Prostate gland (tissue), 2 donors: ENCODE data around the gene CTNND2. TPM values are rescaled to one million over a fixed set of nuclear protein-coding genes. Genes with fewer than 3 reads are reported as not detected.
A peak's percentile ranks its signal among the peaks of the same experiment; 100 is the strongest.

Experiments
- DNase-seq: peaks from one replicate; pipeline ENCODE4 v3.0.0-alpha.2; 2019; ENCODE audit warnings: low spot score
- H3K27ac ChIP-seq, 2 donors: fragments of 200-600 bp; sonication (generic); 2 replicates each; pipeline ENCODE4 v1.5.1; 2017 to 2019
- H3K27me3 ChIP-seq: fragments of 200-600 bp; sonication (generic); replicated peaks from 2 replicates; pipeline ENCODE4 v1.5.1; 2019; ENCODE audit not compliant: insufficient read depth
- H3K36me3 ChIP-seq, 2 donors: fragments of 200-600 bp; sonication (generic); 1 replicate in 1 of 2; 2 replicates in 1 of 2; pipeline versions ENCODE4 v1.5.1 to v1.8.1; 2017 to 2019
- H3K4me1 ChIP-seq: fragments of 200-600 bp; sonication (generic); replicated peaks from 2 replicates; pipeline ENCODE4 v1.5.1; 2019
- H3K4me3 ChIP-seq, 2 donors: fragments of 200-600 bp; sonication (generic); 2 replicates each; pipeline ENCODE4 v1.5.1; 2017 to 2019
- H3K9me3 ChIP-seq: fragments of 200-600 bp; sonication (generic); 2 replicates; pipeline ENCODE4 v1.5.1; 2017
- POLR2A ChIP-seq: fragments of 450-650 bp; IDR thresholded peaks from one replicate; pipeline ENCODE4 v1.6.1; 2016; ENCODE audit warnings: antibody characterized with exemption, mild to moderate bottlenecking
- POLR2AphosphoS5 ChIP-seq: sonication (generic); formaldehyde crosslinking; IDR thresholded peaks from one replicate; pipeline ENCODE4 v1.6.1; 2017; ENCODE audit warnings: antibody characterized with exemption
- WGBS: methylation state at CpG from one replicate; pipeline ENCODE4 v1.1.5; 2018; 5-methylcytosine and 5-hydroxymethylcytosine counted together
- intact Hi-C: fragments of 100-400 bp; cut with DNase I; formaldehyde crosslinking; loops from one replicate; pipeline ENCODE4 v1.14.2; 2022
- total RNA-seq, 2 donors: library from RNA; depleted of rRNA; stranded (reverse); fragments of >200 nt; gene quantifications; one replicate each; pipeline ENCODE4 v1.1.0, GENCODE V29; 2016
- TF ChIP-seq, protein P1 (sequence below), 4 experiments: fragments of 200-600 bp in 2 of 4; fragments of 450-650 bp in 2 of 4; sonication (generic) in 2 of 4; IDR thresholded peaks; 1 replicate in 3 of 4; 2 replicates in 1 of 4; pipeline ENCODE4 v1.5.1; 2016 to 2019; ENCODE audit warnings: antibody characterized with exemption in 4 of 4, mild to moderate bottlenecking in 2 of 4, moderate library complexity in 2 of 4

Gene CTNND2
- total RNA-seq, 2 donors from 2014 or later: 5.5 to 11.2 TPM

DNA sequence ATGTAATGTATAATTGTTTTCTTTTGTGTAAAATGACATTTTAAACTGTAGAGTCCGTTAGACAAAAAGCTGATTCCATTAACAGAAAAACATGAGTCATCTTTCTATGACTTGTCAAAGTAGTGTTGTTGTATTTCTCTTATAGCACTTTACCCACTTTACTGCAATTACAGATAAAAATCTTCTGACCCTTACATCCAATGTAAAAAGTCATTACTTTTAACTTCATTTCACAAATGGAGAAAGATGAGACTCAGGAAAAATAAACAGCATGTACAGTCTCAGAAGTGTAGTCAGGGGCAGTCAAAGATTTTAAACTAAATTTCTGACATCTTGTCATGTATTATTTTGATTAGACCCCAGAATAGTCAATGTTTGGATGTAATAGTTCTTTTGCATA lies 146.6 kb downstream of the CTNND2 start:
- Histone ChIP-seq H3K9me3 (no peaks in the 10 kb centered on the region), H3K27me3 (no peaks in the 10 kb centered on the region), H3K36me3 (no peaks in the 10 kb centered on the region), H3K4me1 (no peaks in the 10 kb centered on the region), H3K27ac (no peak overlapping the region), H3K4me3 (no peak overlapping the region)
- intact Hi-C loops: no loop called here
- 8% methylated on average over 1 of the region's 1 CpG for WGBS
- TF ChIP-seq POLR2A (no peak), POLR2AphosphoS5 (no peak)
- TF ChIP-seq, protein P1, sequence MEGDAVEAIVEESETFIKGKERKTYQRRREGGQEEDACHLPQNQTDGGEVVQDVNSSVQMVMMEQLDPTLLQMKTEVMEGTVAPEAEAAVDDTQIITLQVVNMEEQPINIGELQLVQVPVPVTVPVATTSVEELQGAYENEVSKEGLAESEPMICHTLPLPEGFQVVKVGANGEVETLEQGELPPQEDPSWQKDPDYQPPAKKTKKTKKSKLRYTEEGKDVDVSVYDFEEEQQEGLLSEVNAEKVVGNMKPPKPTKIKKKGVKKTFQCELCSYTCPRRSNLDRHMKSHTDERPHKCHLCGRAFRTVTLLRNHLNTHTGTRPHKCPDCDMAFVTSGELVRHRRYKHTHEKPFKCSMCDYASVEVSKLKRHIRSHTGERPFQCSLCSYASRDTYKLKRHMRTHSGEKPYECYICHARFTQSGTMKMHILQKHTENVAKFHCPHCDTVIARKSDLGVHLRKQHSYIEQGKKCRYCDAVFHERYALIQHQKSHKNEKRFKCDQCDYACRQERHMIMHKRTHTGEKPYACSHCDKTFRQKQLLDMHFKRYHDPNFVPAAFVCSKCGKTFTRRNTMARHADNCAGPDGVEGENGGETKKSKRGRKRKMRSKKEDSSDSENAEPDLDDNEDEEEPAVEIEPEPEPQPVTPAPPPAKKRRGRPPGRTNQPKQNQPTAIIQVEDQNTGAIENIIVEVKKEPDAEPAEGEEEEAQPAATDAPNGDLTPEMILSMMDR (IDR thresholded peaks at IDR 0.05): no peak
- no peak for DNase-seq

DNA sequence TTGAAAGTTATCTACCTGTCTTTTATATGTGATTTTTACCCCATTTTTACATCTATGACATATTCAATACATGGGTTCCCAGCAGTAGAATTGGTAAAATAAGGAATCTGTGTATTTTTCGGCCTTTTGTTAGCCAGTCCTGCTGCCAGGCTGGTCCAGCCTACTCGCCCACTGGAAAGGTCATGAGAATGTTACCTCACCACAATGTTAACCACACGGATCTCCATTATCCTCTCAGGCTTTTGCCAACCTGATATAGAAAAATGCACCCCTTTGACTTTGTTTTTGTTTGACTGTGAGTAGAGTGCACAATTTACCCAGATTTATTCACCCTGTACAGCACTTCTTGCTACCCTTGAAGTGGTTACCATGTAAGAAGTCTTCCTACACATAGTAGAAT lies 167.2 kb downstream of the CTNND2 start:
- Histone ChIP-seq H3K9me3 (no peaks in the 10 kb centered on the region), H3K4me1 (no peaks in the 10 kb centered on the region), H3K4me3 (no peak overlapping the region), H3K27me3 (no peaks in the 10 kb centered on the region), H3K27ac (no peak overlapping the region), H3K36me3 (no peaks in the 10 kb centered on the region)
- intact Hi-C loops: no loop called here
- WGBS: 90% methylated on average over 3 of the region's 3 CpGs
- TF ChIP-seq POLR2AphosphoS5: no peak
- TF ChIP-seq, protein P1 (IDR thresholded peaks at IDR 0.05): no peak
- no peak for DNase-seq

DNA sequence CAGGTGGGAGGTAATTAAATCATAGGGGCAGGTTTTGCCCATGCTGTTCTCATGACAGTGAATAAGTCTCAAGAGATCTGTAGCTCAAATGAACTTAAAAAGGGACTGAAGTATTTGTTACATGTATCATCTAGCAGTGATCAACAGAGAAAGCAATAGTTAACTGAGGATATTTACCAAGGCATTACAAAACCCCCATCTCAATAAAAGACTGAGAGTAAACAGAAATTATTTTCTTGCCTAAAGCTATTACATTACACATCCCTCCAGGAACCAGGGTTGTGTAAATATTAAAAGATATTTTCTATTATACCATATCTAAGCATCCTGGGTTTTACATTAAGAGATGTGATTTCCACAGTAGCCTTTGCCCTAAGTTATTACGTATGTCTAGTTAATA lies 169.9 kb downstream of the CTNND2 start:
- Histone ChIP-seq H3K4me3 (no peak overlapping the region), H3K27ac (peak overlapping the region in 1 of 2 donors; percentile 36), H3K4me1 (no peaks in the 10 kb centered on the region), H3K36me3 (no peaks in the 10 kb centered on the region), H3K9me3 (no peaks in the 10 kb centered on the region), H3K27me3 (no peaks in the 10 kb centered on the region)
- WGBS: 81% methylated on average over 1 of the region's 1 CpG
- DNase-seq: no peak
- intact Hi-C loops: no loop called here
- TF ChIP-seq POLR2AphosphoS5: no peak
- TF ChIP-seq, protein P1 (IDR thresholded peaks at IDR 0.05): no peak
- no peak for TF ChIP-seq POLR2A

DNA sequence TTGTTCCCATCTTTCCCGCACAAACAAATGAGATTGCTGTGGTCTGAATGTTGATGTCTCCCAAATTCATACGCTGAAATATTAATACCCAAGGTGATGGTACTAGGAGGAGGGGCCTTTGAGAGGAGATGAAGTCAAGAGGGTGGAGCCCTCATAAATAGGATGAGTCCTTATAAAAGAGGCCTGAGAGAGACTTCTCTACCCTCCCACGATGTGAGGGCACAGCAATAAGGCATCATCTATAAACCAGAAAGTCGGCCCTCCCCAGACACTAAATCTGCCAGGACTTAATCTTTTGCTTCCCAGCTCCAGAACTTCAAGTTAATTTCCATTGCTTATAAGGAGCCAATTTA lies 170.4 kb downstream of the CTNND2 start:
- Histone ChIP-seq H3K27me3 (no peaks in the 10 kb centered on the region), H3K27ac (peak overlapping the region; percentile 16 to 36), H3K4me1 (no peaks in the 10 kb centered on the region), H3K9me3 (no peaks in the 10 kb centered on the region), H3K4me3 (no peak overlapping the region), H3K36me3 (no peaks in the 10 kb centered on the region)
- no peak for DNase-seq
- no peak for TF ChIP-seq POLR2A
- TF ChIP-seq POLR2AphosphoS5: no peak
- TF ChIP-seq, protein P1 (IDR thresholded peaks at IDR 0.05): no peak
- 73% methylated on average over 4 of the region's 4 CpGs for WGBS
- intact Hi-C loops: no loop called here

DNA sequence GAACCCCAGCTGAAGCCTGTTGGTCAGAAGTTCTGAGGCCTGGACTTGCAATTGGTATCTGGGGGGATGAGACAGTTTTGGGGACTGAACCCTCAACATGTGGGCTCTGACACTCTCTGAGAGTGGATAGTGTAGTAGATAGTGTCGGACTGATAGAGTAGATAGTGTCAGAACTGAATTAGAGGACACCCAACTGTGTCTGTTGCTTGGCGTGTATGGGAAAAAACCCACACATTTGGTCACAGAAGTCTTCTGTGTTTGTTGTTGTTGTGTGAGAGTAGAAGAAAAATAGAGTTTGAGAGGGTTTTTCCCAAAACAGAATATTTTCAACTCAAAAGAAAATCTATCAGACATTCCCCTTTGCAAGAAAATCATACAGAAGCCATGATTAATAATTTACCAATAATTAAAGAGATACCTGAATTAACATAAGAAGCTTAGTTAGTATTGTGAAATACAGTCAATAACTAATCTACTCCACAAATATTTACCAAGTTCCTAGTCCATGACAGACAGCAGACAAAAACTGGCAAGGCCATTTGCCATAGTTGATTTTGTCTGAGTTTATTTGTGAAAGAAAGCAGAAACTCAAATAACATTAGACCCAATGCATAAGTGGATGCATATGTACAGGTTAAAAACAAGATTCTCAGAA lies 170.9 kb downstream of the CTNND2 start:
- Histone ChIP-seq H3K27ac (peak overlapping the region in 1 of 2 donors; percentile 5), H3K4me1 (no peaks in the 10 kb centered on the region), H3K36me3 (no peaks in the 10 kb centered on the region), H3K27me3 (no peaks in the 10 kb centered on the region), H3K9me3 (no peaks in the 10 kb centered on the region), H3K4me3 (no peak overlapping the region)
- DNase-seq: peak; percentile 14
- WGBS: 94% methylated on average over 2 of the region's 2 CpGs
- TF ChIP-seq, protein P1 (IDR thresholded peaks at IDR 0.05): no peak
- TF ChIP-seq POLR2AphosphoS5: peak; percentile 46
- intact Hi-C loops: no loop called here
